Liver (tissue), 9 donors: Measurements from ENCODE around the gene CPA5. TPM values are rescaled to one million over a fixed set of nuclear protein-coding genes. Genes with fewer than 3 reads are reported as not detected.

ENCODE experiments used
- DNase-seq: peaks from one replicate; pipeline ENCODE4 v3.0.0-alpha.2; 2017; ENCODE audit warnings: low spot score
- H3K27ac ChIP-seq, 2 donors: one replicate each; pipeline ENCODE4 v1.7.0; 2013; ENCODE audit warnings: inconsistent platforms in 2 of 2, low read length in 2 of 2, control low read depth in 1 of 2, low read depth in 1 of 2, mild to moderate bottlenecking in 1 of 2
- H3K27me3 ChIP-seq, 4 donors: one replicate each; pipeline versions ENCODE4 v1.6.1 to v1.7.0; 2013; ENCODE audit warnings: low read length in 3 of 4, inconsistent platforms in 1 of 4, mild to moderate bottlenecking in 1 of 4, moderate library complexity in 1 of 4; ENCODE audit not compliant: control insufficient read depth in 4 of 4, insufficient read depth in 4 of 4
- H3K36me3 ChIP-seq, 4 donors: one replicate each; pipeline versions ENCODE4 v1.6.1 to v1.7.0; 2013; ENCODE audit warnings: low read length in 3 of 4, mild to moderate bottlenecking in 3 of 4, low read depth in 1 of 4, moderate library complexity in 1 of 4; ENCODE audit not compliant: control insufficient read depth in 4 of 4, insufficient read depth in 3 of 4
- H3K4me1 ChIP-seq, 4 donors: one replicate each; pipeline versions ENCODE4 v1.6.1 to v1.7.0; 2013; ENCODE audit warnings: low read length in 3 of 4, mild to moderate bottlenecking in 3 of 4, moderate library complexity in 1 of 4; ENCODE audit not compliant: control insufficient read depth in 4 of 4, insufficient read depth in 4 of 4
- H3K4me3 ChIP-seq, 3 donors: one replicate each; pipeline versions ENCODE4 v1.6.1 to v1.7.0; 2013; ENCODE audit warnings: low read length in 3 of 3, control low read depth in 1 of 3, low read depth in 1 of 3, mild to moderate bottlenecking in 1 of 3
- H3K9ac ChIP-seq, 2 donors: one replicate each; pipeline ENCODE4 v1.7.0; 2013; ENCODE audit warnings: low read length in 2 of 2, mild to moderate bottlenecking in 2 of 2, moderate library complexity in 2 of 2, control low read depth in 1 of 2, low read depth in 1 of 2
- H3K9me3 ChIP-seq, 4 donors: one replicate each; pipeline versions ENCODE4 v1.6.1 to v1.7.0; 2013; ENCODE audit warnings: low read length in 3 of 4; ENCODE audit not compliant: control insufficient read depth in 4 of 4
- ATF3 ChIP-seq: IDR thresholded peaks from 2 replicates; pipeline ENCODE4 v1.6.1; 2016; ENCODE audit warnings: antibody characterized with exemption
- CTCF ChIP-seq: fragments of 150-350 bp; IDR thresholded peaks from 2 replicates; pipeline ENCODE4 v1.5.1; 2017; ENCODE audit warnings: improper control_type of control experiment, low read depth, low read length; ENCODE audit not compliant: missing input control
- EGR1 ChIP-seq, 2 donors: IDR thresholded peaks; 2 replicates each; pipeline ENCODE4 v1.6.1; 2016 to 2018; ENCODE audit warnings: antibody characterized with exemption in 2 of 2, low read depth in 2 of 2
- FOXA1 ChIP-seq: IDR thresholded peaks from 2 replicates; pipeline ENCODE4 v1.6.1; 2016; ENCODE audit warnings: antibody characterized with exemption
- FOXA2 ChIP-seq: IDR thresholded peaks from 2 replicates; pipeline ENCODE4 v1.6.1; 2016; ENCODE audit warnings: antibody characterized with exemption
- GABPA ChIP-seq, 2 donors: IDR thresholded peaks in 1 of 2; conservative IDR thresholded peaks in 1 of 2; 2 replicates each; pipeline ENCODE4 v1.6.1; 2016; ENCODE audit warnings: antibody characterized with exemption in 2 of 2, mild to moderate bottlenecking in 1 of 2, moderate library complexity in 1 of 2
- HNF4A ChIP-seq, 2 donors: conservative IDR thresholded peaks; 2 replicates each; pipeline ENCODE4 v1.6.1; 2016; ENCODE audit warnings: antibody characterized with exemption in 2 of 2, mild to moderate bottlenecking in 2 of 2
- HNF4G ChIP-seq: IDR thresholded peaks from 2 replicates; pipeline ENCODE4 v1.6.1; 2016; ENCODE audit warnings: antibody characterized with exemption
- JUND ChIP-seq, 2 donors: IDR thresholded peaks; 2 replicates each; pipeline ENCODE4 v1.6.1; 2016; ENCODE audit warnings: antibody characterized with exemption in 2 of 2
- MAX ChIP-seq: IDR thresholded peaks from 2 replicates; pipeline ENCODE4 v1.6.1; 2016; ENCODE audit warnings: antibody characterized with exemption
- NR2F2 ChIP-seq: IDR thresholded peaks from 2 replicates; pipeline ENCODE4 v1.6.1; 2016; ENCODE audit warnings: antibody characterized with exemption
- RAD21 ChIP-seq, 2 donors: IDR thresholded peaks; 2 replicates each; pipeline ENCODE4 v1.6.1; 2016; ENCODE audit warnings: antibody characterized with exemption in 2 of 2, mild to moderate bottlenecking in 2 of 2
- REST ChIP-seq: IDR thresholded peaks from 2 replicates; pipeline ENCODE4 v1.6.1; 2016; ENCODE audit warnings: antibody characterized with exemption, mild to moderate bottlenecking
- RXRA ChIP-seq, 2 donors: IDR thresholded peaks; 2 replicates each; pipeline ENCODE4 v1.6.1; 2017 to 2018; ENCODE audit warnings: antibody characterized with exemption in 2 of 2, mild to moderate bottlenecking in 1 of 2
- SP1 ChIP-seq: IDR thresholded peaks from 2 replicates; pipeline ENCODE4 v1.6.1; 2018; ENCODE audit warnings: antibody characterized with exemption, mild to moderate bottlenecking
- TAF1 ChIP-seq: conservative IDR thresholded peaks from 2 replicates; pipeline ENCODE4 v1.6.1; 2016; ENCODE audit warnings: antibody characterized with exemption, mild to moderate bottlenecking
- YY1 ChIP-seq: IDR thresholded peaks from 2 replicates; pipeline ENCODE4 v1.6.1; 2016; ENCODE audit warnings: antibody characterized with exemption, mild to moderate bottlenecking
- ZBTB33 ChIP-seq: IDR thresholded peaks from 2 replicates; pipeline ENCODE4 v1.6.1; 2016; ENCODE audit warnings: antibody characterized with exemption
- WGBS: extraction: QIAGEN DNeasy Blood & Tissue Kit; methylation state at CpG from one replicate; pipeline ENCODE4 v1.1.7; 2013; 5-methylcytosine and 5-hydroxymethylcytosine counted together
- polyA plus RNA-seq, 2 donors: library from polyadenylated mRNA; stranded (reverse) in 1 of 2; unstranded in 1 of 2; fragments of 200-250 nt in 1 of 2; fragments of >200 nt in 1 of 2; fragmentation: Nextera tagmentation in 1 of 2; extraction: Ambion mirVana in 1 of 2; gene quantifications; one replicate each; pipeline versions ENCODE4 v1.2.1 to v1.2.3, GENCODE V29; 2013 to 2015
- total RNA-seq, 2 donors: library from RNA; depleted of rRNA; stranded (reverse); fragments of >200 nt; gene quantifications; one replicate each; pipeline ENCODE4 v1.2.3, GENCODE V29; 2014
- donor health status: healthy.
- donor health status: healthy.
- donor health status: healthy.
- donor health status: healthy.
- donor health status: healthy.

Gene CPA5
- total and polyA plus RNA-seq, 4 donors, result 0.33 TPM; not detected in 3

GRCh38 chr7:130398526-130399090 lies 54.0 kb downstream of the CPA5 start:
- DNase-seq, result no peak
- peaks cover 0 to 2% (median 0%) of the 10 kb centered on the region in 4 donors for H3K36me3 ChIP-seq
- no peaks in the 10 kb centered on the region for H3K9me3 ChIP-seq
- TF ChIP-seq ATF3 (no peak), GABPA (IDR thresholded peaks at IDR 0.05 in 1 of 2, conservative IDR thresholded peaks at IDR 0.05 in 1 of 2) (no peak), RAD21 (IDR thresholded peaks at IDR 0.05) (no peak), FOXA1 (no peak), HNF4G (no peak), JUND (IDR thresholded peaks at IDR 0.05) (no peak), NR2F2 (no peak), SP1 (no peak), FOXA2 (no peak), RXRA (IDR thresholded peaks at IDR 0.05) (no peak), YY1 (no peak), EGR1 (IDR thresholded peaks at IDR 0.05; ENCODE audit: low read depth in 2 of 2) (no peak), ZBTB33 (no peak), CTCF (no peak), MAX (no peak), HNF4A (conservative IDR thresholded peaks at IDR 0.05) (no peak), TAF1 (no peak), REST (no peak)
- H3K27ac ChIP-seq, result no peak overlapping the region
- H3K27me3 ChIP-seq, result no peaks in the 10 kb centered on the region
- no peak overlapping the region for H3K4me3 ChIP-seq
- no peaks in the 10 kb centered on the region for H3K4me1 ChIP-seq
- H3K9ac ChIP-seq, result no peak overlapping the region
- 87% methylated on average over 8 of the region's 8 CpGs for WGBS
